GM12878 (cell line): ENCODE results near the gene DCT.

ENCODE experiments used
- CTCF ChIP-seq, 3 experiments: IDR thresholded peaks in 2 of 3; conservative IDR thresholded peaks in 1 of 3; 2 replicates each; pipeline ENCODE4 v1.5.1; 2011; ENCODE audit warnings: low read depth in 3 of 3, low read length in 3 of 3, mild to moderate bottlenecking in 3 of 3, control low read depth in 2 of 3, moderate library complexity in 2 of 3, inconsistent platforms in 1 of 3, mixed read lengths in 1 of 3; ENCODE audit not compliant: control insufficient read depth in 2 of 3, insufficient read depth in 1 of 3; ENCODE audit errors: extremely low read depth in 1 of 3
- JUND ChIP-seq: IDR thresholded peaks from 2 replicates; pipeline ENCODE4 v1.6.1; 2012; ENCODE audit warnings: low read depth, mild to moderate bottlenecking, low read length, improper control_type of control experiment, moderate library complexity
- NFIC ChIP-seq: IDR thresholded peaks from 2 replicates; pipeline ENCODE4 v1.6.1; 2012; ENCODE audit warnings: low read depth, mild to moderate bottlenecking, inconsistent platforms, low read length, moderate library complexity
- RB1 ChIP-seq: fragments of 450-650 bp; formaldehyde crosslinking; IDR thresholded peaks from 2 replicates; pipeline ENCODE4 v1.6.1; 2017; ENCODE audit warnings: mild to moderate bottlenecking, borderline replicate concordance
- SMAD5 ChIP-seq: IDR thresholded peaks from 2 replicates; pipeline ENCODE4 v1.6.1; 2016; ENCODE audit warnings: antibody characterized with exemption, low read depth
- TCF3 ChIP-seq: IDR thresholded peaks from 2 replicates; pipeline ENCODE4 v1.6.1; 2012; ENCODE audit warnings: low read depth, mild to moderate bottlenecking, low read length, borderline replicate concordance; ENCODE audit not compliant: insufficient read depth
- ZNF622 ChIP-seq: fragments of 450-650 bp; IDR thresholded peaks from 2 replicates; pipeline ENCODE4 v1.6.1; 2017; ENCODE audit warnings: mild to moderate bottlenecking, inconsistent platforms
- ZZZ3 ChIP-seq: IDR thresholded peaks from 2 replicates; pipeline ENCODE4 v1.6.1; 2011; ENCODE audit warnings: low read depth; ENCODE audit not compliant: control insufficient read depth, insufficient read length

DNA sequence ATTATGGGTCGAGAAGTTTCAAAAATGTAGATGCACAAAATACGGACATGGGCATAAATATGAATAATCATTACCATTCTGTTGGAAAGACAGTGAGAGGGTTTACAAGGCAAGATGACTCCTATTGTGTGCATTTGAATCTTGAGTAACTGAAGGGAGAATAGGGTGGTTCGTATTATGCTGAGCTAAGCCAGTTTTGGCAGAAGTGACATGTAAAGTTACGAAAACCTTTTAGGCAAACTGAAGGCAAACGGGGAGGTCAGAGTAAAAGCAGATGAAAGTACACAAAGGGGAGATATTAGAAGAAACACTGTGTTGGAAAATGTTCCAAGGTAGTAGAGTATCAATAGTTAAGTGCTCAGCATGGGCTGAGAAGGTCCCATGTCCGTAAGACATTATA is 16.8 kb downstream of the DCT start:
- TF ChIP-seq ZNF622 (no peak), ZZZ3 (no peak), CTCF (IDR thresholded peaks at IDR 0.05 in 2 of 3, conservative IDR thresholded peaks at IDR 0.05 in 1 of 3; ENCODE audit: control insufficient read depth in 2 of 3, extremely low read depth in 1 of 3, insufficient read depth in 1 of 3, low read depth in 3 of 3, low read length in 3 of 3) (no peak), RB1 (no peak), TCF3 (no peak), SMAD5 (no peak), NFIC (no peak), JUND (no peak)
